Activated CD8-positive, alpha-beta memory T cell treated with anti-CD3 and anti-CD28 coated beads for 4 hours (primary cell): ENCODE data around the gene LYRM4.

Experiments
- DNase-seq, 2 donors: peaks; one replicate each; pipeline ENCODE4 v3.0.0-alpha.2; 2020; ENCODE audit warnings: low read depth in 2 of 2

LYRM4 gene

GRCh38 chr6:5174756-5175549, 85.8 kb downstream of the LYRM4 start:
- no peak for DNase-seq

GRCh38 chr6:5174244-5174643, 86.5 kb downstream of the LYRM4 start:
- peak in 1 of 2 donors; percentile 11 for DNase-seq

- no peak for DNase-seq
These were observed 86.9 kb downstream of the LYRM4 start for GRCh38 chr6:5173810-5174209.

- no peak for DNase-seq
These were observed 87.8 kb downstream of the LYRM4 start for GRCh38 chr6:5172897-5173474.

- DNase-seq, result no peak
These were observed 88.6 kb downstream of the LYRM4 start for GRCh38 chr6:5172041-5172653.

GRCh38 chr6:5167501-5167900, 93.2 kb downstream of the LYRM4 start:
- no peak for DNase-seq

- no peak for DNase-seq
These were observed 96.7 kb downstream of the LYRM4 start for GRCh38 chr6:5164092-5164491.

- no peak for DNase-seq
These were observed 97.5 kb downstream of the LYRM4 start for GRCh38 chr6:5163247-5163646.

GRCh38 chr6:5162355-5162754, 98.4 kb downstream of the LYRM4 start:
- no peak for DNase-seq

GRCh38 chr6:5160206-5160605, 100.5 kb downstream of the LYRM4 start:
- no peak for DNase-seq

- no peak for DNase-seq
These were observed 101.6 kb downstream of the LYRM4 start for GRCh38 chr6:5159162-5159561.

GRCh38 chr6:5158180-5158579, 102.6 kb downstream of the LYRM4 start:
- no peak for DNase-seq

GRCh38 chr6:5157621-5158138, 103.1 kb downstream of the LYRM4 start:
- DNase-seq, result no peak

GRCh38 chr6:5156627-5157026, 104.1 kb downstream of the LYRM4 start:
- no peak for DNase-seq

GRCh38 chr6:5155906-5156305, 104.8 kb downstream of the LYRM4 start:
- no peak for DNase-seq

GRCh38 chr6:5153186-5153585, 107.6 kb downstream of the LYRM4 start:
- no peak for DNase-seq

GRCh38 chr6:5152460-5152859, 108.3 kb downstream of the LYRM4 start:
- no peak for DNase-seq

GRCh38 chr6:5151955-5152401, 108.8 kb downstream of the LYRM4 start:
- DNase-seq, result no peak

- no peak for DNase-seq
These were observed 109.3 kb downstream of the LYRM4 start for GRCh38 chr6:5151360-5151954.

GRCh38 chr6:5150551-5151075, 110.1 kb downstream of the LYRM4 start:
- no peak for DNase-seq

GRCh38 chr6:5149891-5150290, 110.9 kb downstream of the LYRM4 start:
- no peak for DNase-seq

- no peak for DNase-seq
These were observed 111.5 kb downstream of the LYRM4 start for GRCh38 chr6:5149159-5149704.
